GM19468 (cell line): Measurements from ENCODE around the gene SPTBN2.

Experiments
- ATAC-seq: cut with Tn5 transposase; IDR thresholded peaks from one replicate; pipeline ENCODE4 v1.9.1; 2021; ENCODE audit warnings: mild to moderate bottlenecking, moderate library complexity, moderate number of reproducible peaks; ENCODE audit not compliant: unreplicated experiment; ENCODE audit errors: extremely low read depth

SPTBN2 gene

DNA sequence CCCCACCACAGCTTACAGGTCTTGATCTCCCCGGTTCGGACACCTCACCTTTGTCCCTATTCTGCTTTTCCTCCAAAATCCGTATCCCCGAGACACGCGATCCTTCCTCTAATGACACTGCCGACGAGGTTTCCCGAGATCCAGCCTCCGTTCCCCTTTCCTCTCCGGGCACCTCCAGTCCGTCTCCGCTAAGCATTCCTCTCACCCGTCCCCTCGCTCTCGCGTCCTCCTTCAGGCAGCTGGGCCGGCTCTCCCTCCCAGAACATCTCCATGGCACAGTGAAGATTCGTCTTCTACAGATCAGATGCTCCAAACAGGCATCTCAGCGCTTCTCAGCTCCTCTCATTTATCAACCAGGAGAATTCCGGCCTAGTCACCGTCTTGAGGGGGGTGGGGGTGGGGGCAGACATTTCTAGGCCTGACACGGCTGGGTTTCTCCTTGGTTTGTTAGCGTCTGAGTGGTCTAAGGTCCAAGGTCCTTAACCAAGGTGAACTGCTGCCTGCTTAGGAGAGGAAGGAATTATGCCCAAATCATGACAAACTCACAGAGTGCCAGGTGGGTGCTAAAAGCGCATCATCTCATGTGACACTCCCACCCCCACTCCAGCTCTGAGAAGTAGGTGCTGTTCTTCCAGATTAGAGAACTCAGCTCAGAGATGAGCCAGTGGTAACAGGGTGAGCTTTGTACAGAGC is at the start of gene SPTBN2:
Gene SPTBN2, minus strand, starts transcription at position 524 of the 693 bp plus-strand sequence. CDS start 7,976 bp downstream, outside the sequence.
- ATAC-seq = no peak

DNA sequence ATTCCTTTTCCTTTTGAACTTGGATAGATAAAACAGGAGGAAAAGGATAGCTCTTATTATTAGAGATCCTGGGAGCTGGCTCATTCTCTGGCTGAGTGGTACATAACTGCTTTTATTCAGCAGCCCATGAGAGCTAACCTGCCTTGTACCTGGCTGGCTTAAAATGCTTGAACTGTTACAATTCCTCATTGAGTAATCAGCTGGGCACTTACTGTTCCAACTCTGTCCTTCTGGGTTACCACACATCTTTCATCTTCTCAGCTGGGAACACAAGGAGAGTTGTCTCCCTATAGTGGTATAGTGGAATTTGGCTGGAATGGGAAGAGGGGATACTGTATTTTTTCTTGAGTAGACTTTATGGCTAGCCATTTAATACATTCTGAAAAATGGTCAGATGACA is 39.8 kb upstream of the SPTBN2 start:
- no peak for ATAC-seq

DNA sequence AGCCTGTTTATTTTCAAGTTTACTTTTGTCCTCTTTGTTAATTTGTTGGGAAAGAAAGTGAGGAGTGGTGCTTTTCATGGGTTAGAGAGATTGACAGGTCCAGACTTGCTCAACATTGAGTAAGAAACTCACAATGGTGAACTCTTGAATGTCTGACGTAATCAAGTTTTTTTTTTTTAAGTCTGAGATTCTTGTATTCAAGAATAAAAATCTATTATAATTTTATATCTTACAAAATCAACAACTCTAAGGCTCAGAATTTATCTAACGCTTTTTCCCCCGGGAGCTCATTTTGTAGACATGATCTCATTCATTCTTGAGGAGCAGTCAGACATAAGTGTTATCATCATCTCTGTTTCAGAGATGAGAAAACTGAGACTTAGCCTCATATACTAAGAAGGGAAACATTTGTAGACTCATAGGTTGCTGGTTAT is 39.1 kb upstream of the SPTBN2 start:
- no peak for ATAC-seq

DNA sequence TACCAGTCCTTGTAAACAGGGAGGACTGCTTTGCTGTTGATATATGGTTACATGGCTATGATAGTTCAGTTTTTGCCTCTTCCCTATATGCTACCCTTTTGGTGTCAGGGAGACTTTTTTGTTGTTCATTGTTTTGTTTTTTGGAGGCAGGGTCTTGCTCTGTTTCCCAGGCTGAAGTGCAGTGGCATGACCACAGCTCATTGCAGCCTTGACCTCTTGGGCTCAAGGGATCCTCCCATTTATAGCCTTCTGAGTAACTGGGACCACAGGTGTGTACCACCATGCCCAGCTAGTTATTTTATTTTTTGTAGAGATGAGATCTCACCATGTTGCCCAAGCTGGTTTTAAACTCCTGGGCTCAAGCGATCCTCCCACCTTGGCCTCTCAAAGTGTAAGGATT is 38.6 kb upstream of the SPTBN2 start:
- ATAC-seq = no peak

DNA sequence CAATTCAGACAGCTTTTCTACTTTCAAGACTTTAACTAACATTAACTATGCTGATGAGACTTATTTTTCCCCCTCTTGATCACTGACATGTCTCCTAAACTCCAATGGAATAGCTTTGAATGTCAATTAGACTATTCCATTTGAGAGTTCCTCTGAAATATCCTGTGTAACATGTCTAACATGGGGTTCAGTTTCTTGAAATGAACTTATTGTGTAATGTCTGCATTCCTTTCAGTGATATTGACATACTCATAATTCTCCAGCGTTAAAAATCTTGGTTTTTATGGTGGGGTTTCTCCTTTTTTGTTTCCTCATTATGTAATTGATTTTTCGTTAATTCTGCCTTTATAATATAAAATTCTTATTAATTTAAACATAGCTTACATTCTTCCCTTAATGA is 37.7 kb upstream of the SPTBN2 start:
- no peak for ATAC-seq

DNA sequence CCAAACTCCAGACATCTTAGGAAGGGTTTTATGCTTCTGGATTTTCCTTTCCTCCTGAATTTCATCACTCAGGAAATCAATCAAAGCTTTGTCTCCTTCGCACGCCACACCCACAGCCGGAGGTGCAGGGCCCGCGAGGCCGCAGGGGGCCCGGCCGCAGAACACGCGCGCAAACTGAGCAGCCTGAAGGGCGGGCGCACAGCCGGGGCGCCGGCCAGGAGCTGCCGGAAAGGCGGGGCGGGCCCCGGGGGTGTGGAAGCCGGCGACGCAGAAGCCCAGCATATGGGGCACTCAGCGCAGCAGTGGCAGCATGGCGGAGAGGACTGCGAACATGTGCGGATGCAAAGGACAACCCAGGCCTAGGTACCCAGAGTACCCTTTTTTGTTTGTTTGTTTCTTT is 33.1 kb upstream of the SPTBN2 start:
- no peak for ATAC-seq

DNA sequence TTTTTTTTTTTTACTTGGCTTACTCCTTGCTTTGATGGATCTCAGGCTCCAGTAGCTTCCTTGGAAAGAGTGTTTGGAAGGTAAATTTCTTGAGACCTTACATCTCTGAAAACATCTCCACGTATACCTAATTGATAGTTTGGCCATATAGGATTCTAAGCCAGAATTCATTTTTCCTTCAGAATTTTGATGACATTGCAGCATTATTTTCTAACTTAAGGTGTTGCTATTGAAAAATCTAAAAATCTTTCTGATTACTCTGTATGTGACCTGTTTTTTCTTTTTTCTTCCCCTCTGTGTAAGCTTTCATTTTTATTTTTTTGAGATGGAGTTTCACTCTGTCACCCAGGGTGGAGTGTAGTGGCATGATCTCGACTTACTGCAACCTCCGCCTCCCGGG is 23.1 kb upstream of the SPTBN2 start:
- ATAC-seq = no peak

DNA sequence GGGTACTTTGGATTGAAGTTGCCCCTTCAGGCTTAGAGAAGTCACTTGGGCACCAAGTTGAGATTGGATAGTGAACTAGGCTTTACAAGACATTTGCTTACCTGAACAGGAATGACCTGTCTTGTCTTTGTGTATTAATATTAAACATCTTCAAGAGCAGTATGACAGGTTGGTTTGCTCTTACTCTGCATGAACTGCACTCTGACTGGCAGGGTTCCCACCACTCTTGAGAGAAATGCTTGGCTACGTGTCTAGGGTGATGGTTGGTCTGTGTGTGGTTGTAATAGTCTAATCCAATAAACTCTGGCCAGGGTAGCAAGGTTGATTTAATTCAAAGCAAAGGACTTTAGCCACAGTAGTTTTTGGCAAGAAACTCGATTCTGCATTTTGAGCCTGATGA is 20.1 kb upstream of the SPTBN2 start:
- ATAC-seq = no peak

DNA sequence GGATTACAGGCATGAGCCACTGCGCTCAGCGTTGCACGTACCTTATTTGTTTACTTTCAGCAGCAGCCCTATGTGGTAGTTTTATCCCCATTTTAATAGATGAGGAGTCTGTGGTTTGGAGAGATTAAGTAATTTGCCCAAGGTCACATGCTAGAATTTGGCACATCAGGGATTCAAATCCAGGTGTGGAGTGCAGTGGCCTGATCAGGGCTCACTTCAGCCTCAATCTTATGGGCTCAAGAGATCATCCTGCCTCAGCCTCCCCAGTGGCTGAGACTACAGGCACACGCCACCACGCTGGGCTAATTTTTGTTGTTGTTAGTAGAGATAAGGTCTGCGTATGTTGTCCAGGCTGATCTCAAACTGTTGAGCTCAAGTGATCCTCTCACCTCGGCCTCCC is 18.5 kb upstream of the SPTBN2 start:
- no peak for ATAC-seq

DNA sequence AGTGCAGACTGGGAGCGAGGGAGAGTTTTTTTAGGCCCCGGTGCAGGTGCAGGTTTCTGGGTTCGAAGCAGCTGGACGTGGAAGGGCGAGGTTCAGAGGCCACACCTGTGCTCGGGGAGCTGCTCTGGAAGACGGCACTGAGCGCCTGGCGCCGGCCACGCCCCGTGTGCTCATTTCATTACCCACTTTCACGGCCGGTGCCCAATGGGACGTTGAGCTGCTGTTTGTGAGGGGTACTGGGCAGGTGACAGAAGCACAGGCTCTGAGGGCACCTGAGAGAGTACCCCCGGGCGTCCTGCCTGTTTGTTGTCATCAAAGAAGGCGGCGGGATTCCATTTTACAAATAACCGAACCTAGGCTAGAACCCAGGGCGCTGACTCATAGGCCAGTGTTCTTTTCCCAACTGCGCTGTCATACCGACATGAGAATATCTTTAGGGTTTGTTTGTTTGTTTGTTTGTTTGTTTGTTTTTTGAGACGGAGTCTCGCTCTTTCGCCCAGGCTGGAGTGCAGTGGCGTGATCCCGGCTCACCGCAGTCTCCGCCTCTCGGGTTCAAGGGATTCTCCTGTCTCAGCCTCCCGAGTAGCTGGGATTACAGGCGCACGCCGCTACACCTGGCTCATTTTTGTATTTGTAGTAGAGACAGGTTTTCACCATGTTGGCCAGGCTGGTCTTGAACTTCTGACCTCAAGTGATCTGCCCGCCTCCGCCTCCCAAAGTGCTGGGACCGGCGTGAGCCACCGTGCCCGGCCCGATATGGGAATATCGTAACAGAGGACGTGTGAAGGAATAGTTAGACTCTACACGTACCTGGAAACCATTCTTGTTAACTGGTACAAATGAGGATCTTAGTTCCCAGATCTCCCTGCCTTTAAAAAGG is 16.6 kb upstream of the SPTBN2 start:
- no peak for ATAC-seq

DNA sequence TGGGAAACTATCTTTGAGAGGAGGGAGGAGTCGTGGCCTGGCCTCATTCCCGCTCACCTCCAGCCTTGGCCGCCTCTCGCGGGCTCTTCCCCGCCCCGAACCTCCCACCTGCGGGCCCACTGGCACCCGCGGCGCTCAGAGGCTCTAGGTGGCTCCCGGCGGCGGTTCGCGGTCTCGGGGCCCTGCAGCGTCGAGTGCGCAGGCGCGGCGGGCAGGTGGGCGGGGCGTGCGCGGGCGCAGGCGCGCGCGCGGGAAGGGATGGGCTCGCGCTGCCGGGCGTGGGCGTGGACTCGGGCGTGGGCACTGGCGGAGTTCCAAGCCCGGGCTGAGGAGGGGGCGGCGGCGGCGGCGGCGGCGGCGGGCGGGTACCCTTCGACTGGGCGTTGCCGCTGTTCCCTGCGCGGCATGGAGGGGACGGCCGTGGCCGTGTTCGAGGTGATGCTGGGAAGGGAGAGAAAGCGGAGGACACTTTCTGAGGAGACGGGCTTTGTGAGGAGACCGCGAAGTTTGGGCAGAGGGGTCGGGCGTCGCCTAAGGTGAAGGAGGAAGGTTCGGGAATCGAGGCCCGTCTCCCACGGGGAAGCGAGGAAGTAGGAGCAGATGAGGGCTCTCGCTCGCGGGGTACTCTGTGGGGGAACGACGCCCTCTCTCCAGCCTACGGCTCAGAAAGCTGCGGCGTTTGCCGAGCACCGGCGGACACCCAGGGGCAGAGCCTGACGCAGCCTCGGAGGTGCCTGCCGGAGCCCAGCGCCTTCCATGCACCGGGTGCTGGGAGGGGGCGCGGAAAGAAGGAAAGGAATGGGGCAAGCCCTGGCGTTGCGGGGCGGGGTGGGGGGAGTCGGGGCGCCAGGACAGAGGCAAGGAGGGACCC is 15.7 kb upstream of the SPTBN2 start:
- ATAC-seq = peak; percentile 76

DNA sequence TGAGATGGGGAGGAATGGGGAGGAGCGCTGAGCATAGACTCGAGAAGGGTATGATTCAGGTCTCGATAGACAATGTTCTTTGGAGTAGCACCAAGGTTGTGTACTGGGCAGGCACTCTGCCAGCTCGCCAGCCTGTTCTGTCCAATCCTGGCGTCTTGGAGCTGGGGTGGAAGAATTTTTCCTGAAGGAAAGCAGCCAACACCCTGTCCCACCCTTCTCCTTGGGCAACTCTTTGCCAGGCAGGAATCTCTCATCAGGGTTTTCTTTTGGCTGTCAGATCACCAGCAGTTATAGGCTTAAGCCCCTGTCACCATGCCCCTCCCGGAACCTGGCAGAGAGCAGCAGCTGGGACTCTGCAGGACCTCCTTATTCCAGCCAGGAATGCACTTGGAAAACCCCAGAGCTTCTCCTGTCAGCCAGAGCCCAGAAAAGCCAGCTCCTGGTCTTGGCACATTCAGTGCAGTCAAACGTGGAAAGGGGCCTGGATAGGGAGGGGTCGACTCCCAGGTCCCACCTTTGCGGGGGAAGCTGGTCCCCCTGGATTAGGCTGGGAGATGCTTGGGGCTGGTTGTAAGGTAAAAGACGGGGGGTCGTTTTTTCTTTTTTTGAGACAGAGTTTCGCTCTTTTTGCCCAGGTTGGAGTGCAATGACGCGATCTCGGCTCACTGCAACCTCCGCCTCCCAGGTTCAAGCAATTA is 14.4 kb upstream of the SPTBN2 start:
- no peak for ATAC-seq

DNA sequence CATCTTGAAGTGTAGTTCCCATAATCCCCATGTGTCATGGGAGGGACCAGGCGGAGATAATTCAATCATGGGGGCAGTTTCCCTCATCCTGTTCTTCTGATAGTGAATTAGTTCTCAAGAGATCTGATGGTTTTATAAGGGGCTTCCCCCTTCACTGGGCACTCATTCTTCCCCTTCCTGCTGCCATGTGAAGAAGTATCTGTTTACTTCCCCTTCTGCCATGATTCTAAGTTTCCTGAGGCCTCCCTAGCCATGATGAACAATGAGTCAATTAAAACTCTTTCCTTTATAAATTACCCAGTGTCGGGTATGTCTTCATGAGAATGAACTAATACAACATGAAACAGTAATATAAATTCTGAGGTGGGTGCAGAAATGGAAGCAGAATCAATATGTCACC is 12.1 kb upstream of the SPTBN2 start:
- no peak for ATAC-seq

DNA sequence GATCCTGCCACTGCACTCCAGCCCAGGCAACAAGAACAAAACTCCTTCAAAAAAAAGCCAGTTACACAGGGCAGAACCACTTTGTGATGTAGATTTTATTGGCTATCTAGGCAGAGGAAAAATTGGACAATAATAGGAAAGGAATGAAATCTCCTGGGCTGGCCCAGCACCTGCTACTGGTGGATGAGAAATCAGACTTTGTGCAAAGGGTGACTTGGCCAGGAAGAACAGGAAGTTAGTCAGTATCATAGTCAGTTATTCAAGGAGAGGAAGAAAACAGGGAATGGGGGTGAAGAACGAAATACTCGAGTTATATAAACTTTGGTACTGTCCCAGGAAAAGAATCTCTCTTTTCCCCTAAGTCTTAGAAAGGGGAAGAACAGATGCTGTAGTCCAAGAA is 11.0 kb upstream of the SPTBN2 start:
- no peak for ATAC-seq

DNA sequence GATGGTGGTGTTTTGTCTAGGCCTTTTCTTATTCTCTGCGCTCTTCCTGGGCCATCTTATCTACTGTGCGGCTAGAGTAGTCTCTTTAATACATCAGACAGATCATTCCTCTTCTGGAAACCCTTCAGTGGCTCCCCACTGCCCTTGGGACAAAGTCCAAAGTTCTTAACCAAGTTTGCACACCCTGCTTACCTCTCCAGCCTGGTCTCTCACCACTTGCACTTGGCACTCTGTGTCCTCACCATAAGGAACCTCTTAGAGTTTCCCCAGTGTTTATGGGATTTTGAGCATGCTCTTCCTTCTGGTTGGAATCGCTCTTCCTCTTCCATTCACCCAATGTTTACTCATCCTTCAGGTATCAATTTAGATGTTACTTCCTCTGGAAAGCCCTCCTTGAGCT is 5.2 kb upstream of the SPTBN2 start:
- ATAC-seq = no peak

DNA sequence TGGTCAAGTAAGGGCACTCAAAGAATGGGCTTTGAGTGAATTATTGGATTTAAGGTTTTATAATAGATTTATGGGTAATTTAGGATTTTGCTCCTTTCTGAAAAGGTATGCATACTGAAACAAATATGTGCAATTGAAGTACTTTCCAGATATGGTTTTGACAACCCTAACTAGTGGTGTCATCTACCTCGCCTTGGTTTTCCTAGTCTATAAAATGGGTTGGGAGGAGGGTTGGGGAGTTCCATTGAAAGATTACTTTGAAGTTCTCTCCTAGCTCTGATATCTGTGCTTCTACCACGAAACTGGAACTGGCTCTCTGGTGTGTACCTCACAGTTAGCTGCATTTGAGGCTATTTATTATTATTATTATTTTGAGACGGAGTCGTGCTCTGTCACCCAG is 431 bp upstream of the SPTBN2 start:
- ATAC-seq = no peak

DNA sequence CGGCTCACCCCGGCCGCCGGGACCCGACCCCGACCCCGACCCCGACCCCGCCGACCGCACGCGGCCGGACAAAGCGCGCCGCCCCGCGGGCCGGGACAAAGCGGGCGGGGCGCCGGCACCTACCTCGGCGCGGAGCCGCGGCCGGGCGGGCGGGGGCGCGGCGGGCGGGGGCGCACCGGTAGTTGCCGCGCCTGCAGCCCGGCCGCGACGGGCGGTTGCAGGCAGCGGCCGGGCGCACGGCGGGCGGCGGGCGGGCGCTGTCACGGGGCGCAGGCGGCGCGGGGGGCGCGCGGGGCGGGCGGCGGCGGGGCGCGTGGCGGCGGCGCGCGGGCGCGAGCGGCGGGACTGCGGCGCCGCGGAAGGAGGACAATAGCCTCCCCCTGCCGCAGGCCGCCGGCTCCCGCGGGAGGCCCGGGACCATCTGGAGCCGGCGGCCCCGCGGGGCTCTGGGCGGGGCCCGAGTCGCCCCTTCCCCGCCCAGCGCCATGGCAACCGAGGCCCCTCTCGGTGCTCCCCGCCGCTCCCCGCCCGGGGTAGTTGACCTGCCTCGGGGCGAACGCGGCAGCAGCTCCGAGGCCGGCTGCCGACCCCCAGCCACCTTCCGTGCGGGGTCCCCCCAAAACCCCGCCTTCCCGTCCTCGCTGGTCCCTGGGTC is 851 bp downstream of the SPTBN2 start:
- no peak for ATAC-seq

DNA sequence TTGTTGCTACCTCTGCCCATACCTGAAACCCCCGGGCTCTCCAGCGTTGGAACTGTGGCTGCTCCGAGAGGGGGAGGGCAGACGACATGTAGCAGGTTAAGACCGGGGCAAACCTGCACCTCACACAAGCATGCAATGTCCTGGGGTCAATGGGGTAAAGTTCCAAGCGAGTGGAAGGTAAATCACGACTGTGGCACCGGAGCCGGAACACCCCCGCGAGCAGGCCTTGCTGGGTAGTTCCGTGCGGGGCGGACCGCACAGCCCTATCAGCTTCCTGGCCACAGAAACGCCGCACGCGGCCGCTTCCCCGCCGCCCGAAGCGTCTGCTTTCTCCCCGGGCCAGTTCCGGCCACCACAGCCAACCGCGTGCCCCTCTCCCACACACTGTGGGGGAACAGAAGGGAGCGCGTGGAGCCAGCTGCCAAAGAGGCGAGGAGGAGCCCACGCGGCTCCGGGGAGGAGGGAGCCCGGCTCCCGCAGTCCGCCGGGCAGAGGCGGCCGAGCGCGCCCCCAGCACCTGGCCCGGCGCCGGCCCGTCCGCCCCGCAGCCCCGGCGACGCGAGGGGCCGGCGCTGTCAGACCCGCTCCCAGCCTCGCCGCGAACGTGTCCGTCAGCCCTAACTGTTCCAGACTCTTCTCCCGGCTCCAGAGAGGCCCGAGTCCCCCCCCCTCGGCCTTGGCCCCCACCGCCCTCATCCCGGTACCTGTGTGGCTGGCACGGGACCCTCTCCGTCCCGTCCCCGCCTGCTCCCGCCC is 1.6 kb downstream of the SPTBN2 start:
- ATAC-seq = no peak

DNA sequence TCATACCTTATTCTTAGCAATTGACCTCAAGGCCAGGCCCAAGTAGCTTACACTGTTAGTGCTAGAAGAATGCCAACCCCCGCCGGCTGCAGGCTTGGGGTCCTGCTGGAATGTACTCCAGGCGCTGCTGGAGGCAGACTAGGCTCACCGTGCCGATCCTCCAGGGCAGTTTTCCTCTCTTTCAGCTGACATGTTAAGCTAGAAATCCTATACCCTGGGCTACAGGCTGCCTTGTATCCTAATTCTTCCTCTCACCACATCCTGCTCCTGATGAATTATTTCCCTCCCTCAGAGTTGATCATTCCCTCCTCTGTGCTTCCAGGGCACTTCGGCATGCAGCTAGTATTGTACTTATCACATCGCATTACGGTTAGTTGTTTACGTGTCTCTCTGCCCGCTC is 3.4 kb downstream of the SPTBN2 start:
- ATAC-seq = no peak
